ENCODE data around the gene MEI1.

Gene MEI1, protein sequence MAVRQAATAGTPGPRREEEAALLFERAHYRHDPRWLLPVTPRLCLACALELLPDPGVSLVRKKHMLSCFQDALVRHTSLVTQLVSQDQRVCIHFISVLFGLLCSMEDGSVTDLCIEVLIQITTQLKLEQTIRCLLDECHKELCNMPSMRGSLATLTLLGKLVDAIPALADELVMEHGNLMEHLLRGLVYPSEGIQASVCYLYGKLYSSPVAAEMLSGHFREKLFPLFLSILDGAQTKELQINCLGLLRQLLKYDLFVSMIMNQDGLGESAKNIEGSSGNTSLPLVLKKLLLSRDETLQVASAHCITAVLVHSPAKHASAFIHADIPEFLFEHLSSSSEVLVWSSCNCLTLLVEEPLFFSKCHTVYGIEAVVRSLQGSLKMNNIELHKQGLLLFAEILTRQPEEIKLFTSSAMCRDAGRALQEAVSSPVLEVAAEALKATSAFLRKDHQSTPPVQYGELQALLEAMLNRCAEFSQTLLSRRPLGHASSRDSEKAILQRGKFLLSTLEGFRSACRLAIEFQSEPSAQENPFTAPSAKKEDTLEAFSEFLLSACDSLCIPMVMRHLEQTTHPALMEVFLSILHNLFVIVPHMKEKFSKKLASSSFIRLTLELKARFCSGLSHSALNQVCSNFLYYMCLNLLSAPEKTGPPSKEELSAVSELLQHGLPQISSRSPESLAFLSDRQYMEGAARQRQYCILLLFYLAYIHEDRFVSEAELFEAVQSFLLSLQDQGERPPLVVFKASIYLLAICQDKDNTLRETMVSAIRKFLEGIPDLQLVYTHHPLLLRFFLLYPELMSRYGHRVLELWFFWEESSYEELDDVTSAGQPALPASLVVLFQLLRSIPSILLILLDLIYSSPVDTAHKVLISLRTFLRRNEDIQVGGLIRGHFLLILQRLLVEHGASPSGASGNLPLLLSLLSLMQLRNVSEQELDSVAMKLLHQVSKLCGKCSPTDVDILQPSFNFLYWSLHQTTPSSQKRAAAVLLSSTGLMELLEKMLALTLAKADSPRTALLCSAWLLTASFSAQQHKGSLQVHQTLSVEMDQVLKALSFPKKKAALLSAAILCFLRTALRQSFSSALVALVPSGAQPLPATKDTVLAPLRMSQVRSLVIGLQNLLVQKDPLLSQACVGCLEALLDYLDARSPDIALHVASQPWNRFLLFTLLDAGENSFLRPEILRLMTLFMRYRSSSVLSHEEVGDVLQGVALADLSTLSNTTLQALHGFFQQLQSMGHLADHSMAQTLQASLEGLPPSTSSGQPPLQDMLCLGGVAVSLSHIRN

GRCh38 chr22:41699264-41700107, at the start of gene MEI1:
MEI1 (plus strand) TSS chr22:41699503; CDS start chr22:41699539, 36 bp downstream.
- H3K4me3 ChIP-seq (ENCODE audit: control insufficient read depth, low read depth, low read length), result no peak within 1 kb of the TSS
- TF ChIP-seq, protein P1, sequence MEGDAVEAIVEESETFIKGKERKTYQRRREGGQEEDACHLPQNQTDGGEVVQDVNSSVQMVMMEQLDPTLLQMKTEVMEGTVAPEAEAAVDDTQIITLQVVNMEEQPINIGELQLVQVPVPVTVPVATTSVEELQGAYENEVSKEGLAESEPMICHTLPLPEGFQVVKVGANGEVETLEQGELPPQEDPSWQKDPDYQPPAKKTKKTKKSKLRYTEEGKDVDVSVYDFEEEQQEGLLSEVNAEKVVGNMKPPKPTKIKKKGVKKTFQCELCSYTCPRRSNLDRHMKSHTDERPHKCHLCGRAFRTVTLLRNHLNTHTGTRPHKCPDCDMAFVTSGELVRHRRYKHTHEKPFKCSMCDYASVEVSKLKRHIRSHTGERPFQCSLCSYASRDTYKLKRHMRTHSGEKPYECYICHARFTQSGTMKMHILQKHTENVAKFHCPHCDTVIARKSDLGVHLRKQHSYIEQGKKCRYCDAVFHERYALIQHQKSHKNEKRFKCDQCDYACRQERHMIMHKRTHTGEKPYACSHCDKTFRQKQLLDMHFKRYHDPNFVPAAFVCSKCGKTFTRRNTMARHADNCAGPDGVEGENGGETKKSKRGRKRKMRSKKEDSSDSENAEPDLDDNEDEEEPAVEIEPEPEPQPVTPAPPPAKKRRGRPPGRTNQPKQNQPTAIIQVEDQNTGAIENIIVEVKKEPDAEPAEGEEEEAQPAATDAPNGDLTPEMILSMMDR (IDR thresholded peaks at IDR 0.05; ENCODE audit: control insufficient read depth, insufficient read depth, low read depth, low read length, missing control alignments), result no peak
- DNase-seq (ENCODE audit: low read depth), result no peak

DNA sequence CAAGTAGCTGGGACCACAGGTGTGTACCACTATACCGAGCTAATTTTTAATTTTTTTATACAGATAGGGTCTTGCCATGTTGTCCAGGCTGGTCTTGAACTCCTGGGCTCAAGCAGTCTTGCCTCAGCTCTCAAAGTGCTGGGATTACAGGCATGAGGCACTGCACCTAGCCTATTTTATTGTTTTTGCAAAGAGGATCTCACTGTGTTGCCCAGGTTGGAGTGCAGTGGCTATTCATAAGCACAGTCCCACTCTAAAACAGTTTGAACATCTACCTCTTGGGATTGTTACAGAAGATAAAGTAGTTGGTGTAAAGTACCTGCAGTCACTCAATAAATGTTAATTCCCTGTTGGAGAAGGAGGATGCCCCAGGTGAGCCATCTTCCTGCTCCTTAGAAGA, 49.1 kb upstream of the MEI1 start:
- H3K4me3 ChIP-seq (ENCODE audit: control insufficient read depth, low read depth, low read length), result no peak overlapping the region
- TF ChIP-seq, protein P1 (IDR thresholded peaks at IDR 0.05; ENCODE audit: control insufficient read depth, insufficient read depth, low read depth, low read length, missing control alignments), result no peak
- DNase-seq (ENCODE audit: low read depth), result no peak

DNA sequence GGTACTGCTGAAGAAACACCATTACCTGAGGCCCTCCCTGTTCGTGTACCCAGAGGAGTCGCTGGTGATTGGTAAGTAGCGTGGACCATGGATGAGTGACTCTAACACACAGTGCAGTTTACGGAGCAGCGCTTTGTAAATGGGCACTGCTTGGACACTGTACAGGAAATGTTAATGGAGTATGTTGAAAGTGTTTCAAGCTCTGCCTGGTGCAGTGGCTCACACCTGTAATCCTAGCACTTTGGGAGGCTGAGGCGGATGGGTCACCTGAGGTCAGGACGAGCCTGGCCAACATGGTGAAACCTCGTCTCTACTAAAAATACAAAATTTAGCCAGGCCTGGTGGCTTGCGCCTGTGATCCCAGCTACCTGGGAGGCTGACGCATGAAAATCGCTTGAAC, 48.5 kb upstream of the MEI1 start:
- H3K4me3 ChIP-seq (ENCODE audit: control insufficient read depth, low read depth, low read length), result no peak overlapping the region
- TF ChIP-seq, protein P1 (IDR thresholded peaks at IDR 0.05; ENCODE audit: control insufficient read depth, insufficient read depth, low read depth, low read length, missing control alignments), result no peak
- DNase-seq (ENCODE audit: low read depth), result no peak

DNA sequence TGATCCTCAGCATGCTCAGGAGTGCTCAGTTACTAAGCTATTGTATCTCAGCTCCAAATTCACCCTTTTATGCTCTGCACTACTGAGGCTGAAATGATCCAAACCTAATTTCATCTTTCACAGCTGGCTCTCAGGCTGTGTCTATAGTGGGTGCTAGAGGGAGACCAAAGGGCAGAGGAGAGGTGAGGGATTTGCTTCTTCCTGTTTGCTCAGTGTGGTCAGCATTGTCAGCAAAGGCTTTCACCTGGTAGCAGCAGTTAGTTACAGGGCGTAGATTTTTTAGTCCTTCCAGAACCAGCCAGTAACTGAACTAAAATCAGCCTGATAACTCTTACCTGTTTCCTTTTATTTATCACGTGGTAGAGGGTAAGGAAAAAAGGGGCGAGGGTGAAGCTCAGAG, 45.0 kb upstream of the MEI1 start:
- TF ChIP-seq, protein P1 (IDR thresholded peaks at IDR 0.05; ENCODE audit: control insufficient read depth, insufficient read depth, low read depth, low read length, missing control alignments), result no peak
- no peak overlapping the region for H3K4me3 ChIP-seq (ENCODE audit: control insufficient read depth, low read depth, low read length)
- DNase-seq (ENCODE audit: low read depth), result no peak

DNA sequence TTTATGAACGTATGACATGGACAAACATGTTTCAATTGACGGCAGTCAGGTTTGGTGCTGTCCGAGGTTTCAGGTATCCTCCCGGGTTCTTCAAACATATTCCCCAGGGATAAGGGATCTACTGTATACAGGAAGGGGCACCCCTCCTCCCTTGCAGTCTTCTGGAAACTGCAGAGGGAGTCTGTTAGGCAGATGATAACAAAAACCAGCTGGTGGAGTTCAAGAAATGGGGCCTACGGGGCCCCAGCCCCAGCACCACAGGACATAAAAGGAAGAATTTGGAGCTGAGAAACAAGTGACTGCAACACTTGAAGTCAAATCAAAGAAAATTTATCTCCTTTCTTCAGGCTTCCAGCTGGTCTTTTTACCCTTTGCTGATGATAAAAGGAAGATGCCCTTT, 42.7 kb upstream of the MEI1 start:
- TF ChIP-seq, protein P1 (IDR thresholded peaks at IDR 0.05; ENCODE audit: control insufficient read depth, insufficient read depth, low read depth, low read length, missing control alignments), result no peak
- no peak overlapping the region for H3K4me3 ChIP-seq (ENCODE audit: control insufficient read depth, low read depth, low read length)
- DNase-seq (ENCODE audit: low read depth), result no peak
